Measurements from ENCODE around the gene OPN1SW. TPM values are rescaled to one million over a fixed set of nuclear protein-coding genes. Genes with fewer than 3 reads are reported as not detected.
A peak's percentile ranks its signal among the peaks of the same experiment; 100 is the strongest.

Gene OPN1SW
- total and polyA plus RNA-seq, 9 of the 15 experiments (the other 6 are each of a cell fraction or from before 2014, with no cell fraction given): 0.84 to 1.0 TPM; not detected in 7

- TF ChIP-seq MYC (IDR thresholded peaks at IDR 0.05; ENCODE audit: low read depth, low read length) (peak; percentile 72), MYC (CRISPR knock-in tag; IDR thresholded peaks at IDR 0.05; ENCODE audit: borderline replicate concordance, low read depth) (no peak), ZKSCAN8 (CRISPR knock-in tag; IDR thresholded peaks at IDR 0.05) (no peak), RNF219 (CRISPR knock-in tag; IDR thresholded peaks at IDR 0.05) (no peak), KLF13 (tag; IDR thresholded peaks at IDR 0.05; ENCODE audit: borderline replicate concordance, low read depth) (peak; percentile 74), RFX7 (CRISPR knock-in tag; IDR thresholded peaks at IDR 0.05) (no peak), ZNF766 (CRISPR knock-in tag; conservative IDR thresholded peaks at IDR 0.05) (peak; percentile 60; the same call in 1 of the 2 replicates), HNRNPH1 (optimal IDR thresholded peaks at IDR 0.05; ENCODE audit: low read depth, low read length) (no peak), PURB (CRISPR knock-in tag; IDR thresholded peaks at IDR 0.05; ENCODE audit: low read depth) (no peak), CSDE1 (IDR thresholded peaks at IDR 0.05) (no peak), CBX1 (IDR thresholded peaks at IDR 0.05; ENCODE audit: low read depth) (no peak), MAX (CRISPR knock-in tag; IDR thresholded peaks at IDR 0.05) (peak; percentile 25; the same call in 1 of the 2 replicates), IRF9 (tag; IDR thresholded peaks at IDR 0.05) (no peak), ZNF699 (CRISPR knock-in tag; IDR thresholded peaks at IDR 0.05; ENCODE audit: insufficient replicate concordance) (no peak), ARID3A (IDR thresholded peaks at IDR 0.05; ENCODE audit: borderline replicate concordance, low read depth, low read length) (peak; percentile 46; the same call in 1 of the 2 replicates), E2F5 (CRISPR knock-in tag; IDR thresholded peaks at IDR 0.05) (no peak), HDAC1 (IDR thresholded peaks at IDR 0.05) (peak in 1 of 2 experiments; percentile 58; a peak in 1 of 4 replicates), ARID1B (IDR thresholded peaks at IDR 0.05) (peak; percentile 59), FOSL1 (tag; conservative IDR thresholded peaks at IDR 0.05) (peak; percentile 97), EP300 (IDR thresholded peaks at IDR 0.05; ENCODE audit: low read length) (peak; percentile 37; the same call in 1 of the 2 replicates), EP400 (IDR thresholded peaks at IDR 0.05) (0 out of 2 replicates have a peak, but pooled peaks have one; percentile 35), CC2D1A (IDR thresholded peaks at IDR 0.05) (0 out of 2 replicates have a peak, but pooled peaks have one; percentile 14)
These were observed 32.4 kb downstream of the OPN1SW start (continued) for GRCh38 chr7:128743112-128743772.

Measured in K562 (cell line).